BJ (cell line): Measurements from ENCODE around the gene SLC7A7. TPM values are rescaled to one million over a fixed set of nuclear protein-coding genes. Genes with fewer than 3 reads are reported as not detected.

ENCODE experiments used
- CTCF ChIA-PET: fragments of 350-600 bp; formaldehyde crosslinking; extraction: SDS; loops from one replicate; lab custom pipeline; 2021; ENCODE audit warnings: antibody characterized with exemption, inconsistent platforms; lab: Yijun Ruan, JAX
- POLR2A ChIA-PET: fragments of 300-600 bp; sonication (Branson Sonifier 250); formaldehyde crosslinking; extraction: SDS; loops from one replicate; lab custom pipeline; 2021; ENCODE audit warnings: antibody characterized with exemption; lab: Charles Lee
- DNase-seq: peaks from one replicate; pipeline ENCODE4 v3.0.0-alpha.2; 2011; ENCODE audit warnings: low read depth
- H3K27me3 ChIP-seq: 2 replicates; pipeline ENCODE4 v1.6.0; 2011; ENCODE audit warnings: low read length; ENCODE audit not compliant: control insufficient read depth, insufficient read depth
- H3K36me3 ChIP-seq: 2 replicates; pipeline ENCODE4 v1.5.1; 2011; ENCODE audit warnings: low read length; ENCODE audit not compliant: control insufficient read depth, insufficient read depth
- H3K4me3 ChIP-seq: 2 replicates; pipeline ENCODE4 v1.5.1; 2011; ENCODE audit warnings: low read depth, mild to moderate bottlenecking, control low read depth, low read length
- CTCF ChIP-seq: IDR thresholded peaks from 2 replicates; pipeline ENCODE4 v1.5.1; 2011; ENCODE audit warnings: low read depth, mild to moderate bottlenecking, control low read depth, inconsistent platforms, low read length, moderate library complexity; ENCODE audit not compliant: insufficient read depth
- polyA plus RNA-seq: library from polyadenylated mRNA; depleted of rRNA; stranded (reverse); fragments of >200 nt; gene quantifications from 2 replicates; pipeline ENCODE4 v1.2.3, GENCODE V29; 2011

The SLC7A7 gene
- polyA plus RNA-seq, 1 experiment: 7.5 TPM

DNA sequence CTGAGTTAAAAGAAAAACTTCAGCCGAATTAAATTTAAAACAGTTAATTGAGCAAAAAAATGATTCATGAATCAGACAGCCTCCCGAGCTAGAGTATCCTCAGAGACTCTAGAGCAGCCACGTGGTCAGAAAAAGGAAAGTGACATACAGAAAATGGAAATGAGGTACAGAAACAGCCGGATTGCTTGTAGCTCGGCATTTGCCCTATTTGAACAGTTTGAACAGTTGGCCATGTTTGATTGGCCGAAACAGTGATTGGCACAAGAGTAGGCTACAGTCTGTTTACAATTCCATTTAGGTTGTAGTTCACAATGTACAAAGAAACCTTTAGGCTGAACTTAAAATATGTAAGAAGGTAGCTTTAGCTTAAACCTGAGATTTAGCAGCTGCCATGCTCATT lies 61.6 kb downstream of the SLC7A7 start:
- CTCF ChIA-PET: interaction anchor here (1.6 kb wide), 1 partner anchor 11 kb away, joined by 4 read pairs; no protein-coding TSS in a partner anchor

DNA sequence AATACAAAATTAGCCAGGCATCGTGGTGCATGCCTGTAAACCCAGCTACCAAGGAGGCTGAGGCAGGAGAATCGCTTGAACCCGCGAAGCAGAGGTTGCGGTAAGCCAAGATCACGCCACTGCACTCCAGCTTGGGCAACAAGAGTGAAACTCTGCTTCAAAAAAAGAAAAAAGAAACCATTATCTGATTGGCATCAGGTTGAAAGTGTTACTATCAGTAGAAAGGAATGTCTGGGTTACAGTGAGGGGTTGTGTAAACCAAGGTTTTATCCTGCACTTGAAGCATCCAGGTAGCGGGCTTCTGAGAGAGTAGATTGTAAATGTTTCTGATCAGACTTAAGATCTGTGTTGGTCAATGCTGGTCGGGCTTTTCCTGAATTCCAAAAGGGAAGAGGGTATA lies 62.8 kb downstream of the SLC7A7 start:
- Histone ChIP-seq H3K4me3 (no peak overlapping the region), H3K36me3 (no peaks in the 10 kb centered on the region), H3K27me3 (peaks cover 1% of the 10 kb centered on the region; the same call in 1 of the 2 replicates)
- no peak for DNase-seq
- POLR2A ChIA-PET: no interaction called here
- CTCF ChIA-PET: no interaction called here
- no peak for TF ChIP-seq CTCF

More for the DNA sequence above, 61.6 kb downstream of the SLC7A7 start:
- peaks cover 1% of the 10 kb centered on the region; the same call in 1 of the 2 replicates for H3K27me3 ChIP-seq
- no peak for DNase-seq
- POLR2A ChIA-PET: no interaction called here
- H3K4me3 ChIP-seq: no peak overlapping the region
- no peaks in the 10 kb centered on the region for H3K36me3 ChIP-seq
- no peak for TF ChIP-seq CTCF

- TF ChIP-seq CTCF: no peak
- Histone ChIP-seq H3K36me3 (no peaks in the 10 kb centered on the region), H3K4me3 (no peak overlapping the region), H3K27me3 (peaks cover 3% of the 10 kb centered on the region; the same call in 1 of the 2 replicates)
- CTCF ChIA-PET: no interaction called here
- POLR2A ChIA-PET: no interaction called here
- no peak for DNase-seq
Measured at GRCh38 chr14:22748631-22749068, 66.6 kb downstream of the SLC7A7 start.

DNA sequence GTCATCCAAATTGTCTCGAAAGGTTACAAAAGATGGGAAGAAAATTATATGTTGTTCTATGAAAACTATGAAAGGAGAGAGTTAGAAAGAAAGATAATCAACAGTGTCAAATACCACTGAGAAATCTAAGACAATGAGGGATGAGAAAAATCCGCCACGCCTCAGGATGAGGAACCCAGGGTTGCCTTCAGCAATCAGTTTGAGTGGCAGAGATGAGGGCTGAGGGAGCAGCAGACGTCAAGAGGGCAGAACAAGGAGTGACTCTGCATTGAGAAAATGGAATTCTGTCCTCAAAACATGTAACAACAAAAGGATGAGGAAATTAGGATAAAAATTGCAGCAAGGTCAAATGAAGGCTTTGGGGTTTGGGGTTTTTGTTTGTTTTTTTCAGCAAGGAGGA lies 67.0 kb downstream of the SLC7A7 start:
- ChIA-PET POLR2A (no interaction called here), CTCF (no interaction called here)

DNA sequence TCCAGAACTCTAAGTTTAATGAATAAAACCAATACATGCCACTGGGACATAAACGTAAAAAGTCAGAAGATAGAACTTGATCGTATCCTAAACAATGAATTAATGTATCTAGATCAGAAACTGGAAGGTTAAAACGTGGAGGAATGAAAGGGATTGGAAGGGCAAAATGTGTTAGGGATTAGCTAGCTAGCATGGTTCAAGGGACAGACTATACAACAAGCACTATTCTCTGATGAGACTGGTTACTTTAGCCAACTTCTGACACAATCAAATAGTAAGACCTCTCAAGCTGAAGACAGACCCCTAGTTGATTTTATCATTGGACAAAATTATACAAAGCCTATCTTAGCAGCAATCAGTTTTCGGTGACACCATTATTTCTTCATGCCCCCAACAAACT lies 67.5 kb downstream of the SLC7A7 start:
- H3K36me3 ChIP-seq: no peaks in the 10 kb centered on the region
- no peak overlapping the region for H3K4me3 ChIP-seq
- H3K27me3 ChIP-seq: peaks cover 3% of the 10 kb centered on the region; the same call in 1 of the 2 replicates
- ChIA-PET POLR2A (no interaction called here), CTCF (no interaction called here)
- no peak for TF ChIP-seq CTCF
- DNase-seq: no peak

More for the DNA sequence above, 67.0 kb downstream of the SLC7A7 start:
- TF ChIP-seq CTCF: no peak
- no peaks in the 10 kb centered on the region for H3K36me3 ChIP-seq
- H3K27me3 ChIP-seq: peaks cover 3% of the 10 kb centered on the region; the same call in 1 of the 2 replicates
- no peak overlapping the region for H3K4me3 ChIP-seq
- DNase-seq: no peak
